ENCODE results near the gene REG1B.
"Not testable (repeated sequence)": the region's sequence is repeated elsewhere in the genome, so short reads cannot be mapped to it uniquely, and the experiment has no call there.

REG1B gene

GRCh38 chr2:79084495-79085135, 3.2 kb downstream of the REG1B start:
- FAIRE-seq (no peak), DNase-seq (ENCODE audit: low spot score) (no peak)

- DNase-seq (ENCODE audit: low spot score), result no peak
- no peak for FAIRE-seq
Measured at GRCh38 chr2:79083597-79084251, 4.1 kb downstream of the REG1B start.

GRCh38 chr2:79082987-79083386, 4.8 kb downstream of the REG1B start:
- no peak for FAIRE-seq

DNA sequence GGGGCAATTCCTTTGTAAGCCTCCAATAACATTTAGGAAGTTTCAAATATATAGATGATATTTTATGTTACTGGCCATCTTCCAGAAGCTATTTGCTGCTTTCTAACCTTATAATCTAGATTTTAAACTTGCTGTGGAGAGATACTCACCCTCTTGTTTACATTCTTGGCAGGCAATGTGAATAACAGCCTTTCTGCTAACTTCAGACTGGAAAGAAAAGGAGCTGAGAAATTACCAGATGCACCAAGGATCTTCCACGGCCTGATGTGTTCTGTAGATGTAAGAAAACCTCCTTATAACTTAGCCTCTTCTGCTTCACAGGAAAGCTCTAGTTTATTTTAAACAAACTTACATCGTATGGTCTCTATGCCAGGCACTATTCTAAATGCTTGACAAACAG, 16.7 kb downstream of the REG1B start:
- FAIRE-seq (no peak), DNase-seq (ENCODE audit: low spot score) (no peak)

More at GRCh38 chr2:79082987-79083386, 4.8 kb downstream of the REG1B start:
- no peak for DNase-seq (ENCODE audit: low spot score)

GRCh38 chr2:79065201-79065600, 22.6 kb downstream of the REG1B start:
- FAIRE-seq (no peak), DNase-seq (ENCODE audit: low spot score) (no peak)

DNA sequence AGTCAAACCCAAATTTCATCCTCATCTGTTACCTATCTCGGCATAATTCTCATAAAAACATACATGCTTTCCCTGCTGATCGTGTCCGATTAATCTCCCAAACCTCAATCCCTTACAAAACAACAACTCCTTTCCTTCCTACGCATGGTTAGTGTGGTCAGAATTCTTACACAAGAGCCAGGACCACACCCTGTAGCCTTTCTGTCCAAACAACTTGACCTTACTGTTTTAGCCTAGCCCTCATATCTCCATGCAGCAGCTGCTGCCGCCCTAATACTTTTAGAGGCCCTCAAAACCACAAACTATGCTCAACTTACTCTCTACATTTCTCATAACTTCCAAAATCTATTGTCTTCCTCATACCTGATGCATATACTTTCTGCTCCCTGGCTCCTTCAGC, 33.0 kb downstream of the REG1B start:
- DNase-seq (ENCODE audit: low spot score), result not testable (repeated sequence)

GRCh38 chr2:79053486-79053885, 34.3 kb downstream of the REG1B start:
- not testable (repeated sequence) for DNase-seq (ENCODE audit: low spot score); FAIRE-seq

More for the DNA sequence above, 33.0 kb downstream of the REG1B start:
- FAIRE-seq, result not testable (repeated sequence)

DNA sequence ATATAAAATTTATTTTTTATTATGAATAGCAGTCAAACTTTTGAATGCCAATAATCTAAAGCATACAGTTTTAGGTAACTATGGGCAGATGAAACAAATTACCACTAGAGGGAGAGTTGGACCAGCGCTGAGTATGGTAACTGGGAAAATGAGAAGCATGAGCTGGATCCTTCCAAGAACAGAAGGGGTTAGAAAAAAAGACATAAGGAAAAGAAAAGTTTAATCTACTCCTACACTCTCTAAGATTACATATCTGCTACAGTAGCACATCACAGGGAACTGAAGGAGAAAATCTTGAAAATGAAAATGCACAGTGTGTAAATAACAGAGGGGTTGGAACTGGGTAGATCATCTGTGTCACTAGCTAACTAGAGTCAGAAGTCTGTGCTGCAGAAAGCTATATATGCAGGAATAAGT, 46.8 kb downstream of the REG1B start:
- DNase-seq (ENCODE audit: low spot score) (peak; percentile 35), FAIRE-seq (no peak)

DNA sequence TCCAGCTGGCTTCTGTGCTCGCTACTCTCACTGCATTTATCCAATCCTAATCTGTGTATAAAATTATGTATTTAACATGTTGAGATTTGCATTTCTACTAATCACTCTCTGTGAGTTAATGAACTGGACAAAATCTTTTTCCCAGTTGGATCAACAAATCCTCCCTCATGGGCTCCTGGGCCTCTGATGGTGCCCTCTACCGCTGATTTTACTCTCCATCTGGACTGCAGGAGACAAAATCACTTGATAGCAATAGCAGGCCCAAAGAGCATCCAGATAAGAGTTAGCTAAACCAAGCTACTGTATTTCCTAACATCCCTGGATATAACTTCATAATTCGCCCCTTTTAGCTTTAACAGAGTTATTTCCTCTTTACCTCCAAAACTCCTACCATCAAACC, 47.8 kb downstream of the REG1B start:
- FAIRE-seq, result no peak
- no peak for DNase-seq (ENCODE audit: low spot score)

All from urothelium cell line (cell line).